ENCODE results near the gene JMJD1C. TPM values are rescaled to one million over a fixed set of nuclear protein-coding genes. Genes with fewer than 3 reads are reported as not detected.

Gene JMJD1C
- total and polyA plus RNA-seq, 10 of the 15 experiments (the other 5 are each of a cell fraction or from before 2014, with no cell fraction given), result 31.2 to 83.3 (median 49.5) TPM

GRCh38 chr10:63157845-63158624 is 307.7 kb downstream of the JMJD1C start (continued):
- TF ChIP-seq BCLAF1 (IDR thresholded peaks at IDR 0.05), result no peak
- 0 out of 2 replicates have a peak, but pooled peaks have one; percentile 39 for TF ChIP-seq MTA3 (IDR thresholded peaks at IDR 0.05; ENCODE audit: borderline replicate concordance, low read length)
- peak; percentile 29; the same call in 1 of the 2 replicates for TF ChIP-seq PML (IDR thresholded peaks at IDR 0.05; ENCODE audit: low read length)
- TF ChIP-seq HDGF (IDR thresholded peaks at IDR 0.05), result no peak
- TF ChIP-seq IRF4 (IDR thresholded peaks at IDR 0.05; ENCODE audit: low read depth, low read length), result 0 out of 2 replicates have a peak, but pooled peaks have one; percentile 27
- no peak for TF ChIP-seq ZNF384 (IDR thresholded peaks at IDR 0.05; ENCODE audit: borderline replicate concordance, low read depth, low read length)
- TF ChIP-seq HSF1 (IDR thresholded peaks at IDR 0.05; ENCODE audit: low read depth, low read length), result no peak
- TF ChIP-seq CTCF (IDR thresholded peaks at IDR 0.05 in 2 of 3, conservative IDR thresholded peaks at IDR 0.05 in 1 of 3; ENCODE audit: control insufficient read depth in 2 of 3, extremely low read depth in 1 of 3, insufficient read depth in 1 of 3, low read depth in 3 of 3, low read length in 3 of 3), result peak; percentile 70 to 86 (median 74); a peak in 5 of 6 replicates
- peak; percentile 97 for TF ChIP-seq RAD21 (IDR thresholded peaks at IDR 0.05; ENCODE audit: insufficient read depth, low read depth, low read length)
- TF ChIP-seq SMC3 (IDR thresholded peaks at IDR 0.05; ENCODE audit: borderline replicate concordance, low read length), result peak; percentile 94
- TF ChIP-seq JUNB (IDR thresholded peaks at IDR 0.05), result peak; percentile 31; the same call in 1 of the 2 replicates

Measured in GM12878 (cell line).